ENCODE measurements around the gene RARRES1. TPM values are rescaled to one million over a fixed set of nuclear protein-coding genes. Genes with fewer than 3 reads are reported as not detected.

Gene RARRES1
- total and polyA plus RNA-seq, 2 experiments from 2014 or later = 0.33 to 0.56 TPM

DNA sequence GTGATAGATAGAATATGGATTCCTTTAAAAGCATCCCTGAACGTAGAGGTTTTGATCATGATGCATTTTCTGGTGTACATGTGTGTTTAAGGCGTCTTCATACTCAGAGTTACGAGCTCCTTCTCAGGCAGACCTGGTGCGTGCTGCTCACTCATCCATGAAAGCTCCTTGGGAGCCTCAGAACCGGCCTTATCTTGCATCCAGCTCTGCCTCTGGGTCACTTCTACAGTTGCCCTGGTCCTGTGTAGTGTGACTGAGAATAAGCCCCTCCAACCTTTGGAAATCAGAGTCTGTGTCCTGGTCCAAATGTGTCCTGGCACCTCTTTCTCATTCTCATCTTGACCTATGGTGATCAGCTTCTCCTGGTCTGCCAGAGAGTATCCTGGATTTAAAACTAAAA is 17.3 kb upstream of the RARRES1 start:
- Histone ChIP-seq H3K4me3 (no peak overlapping the region), H3K4me1 (ENCODE audit: low read depth) (no peaks in the 10 kb centered on the region), H3K27me3 (no peaks in the 10 kb centered on the region), H3K36me3 (no peaks in the 10 kb centered on the region), H3K9me3 (ENCODE audit: low read depth) (no peaks in the 10 kb centered on the region), H3K27ac (no peak overlapping the region)
- no peak for DNase-seq (ENCODE audit: low read depth in 1 of 2, low spot score in 1 of 2)
- TF ChIP-seq, protein P1, sequence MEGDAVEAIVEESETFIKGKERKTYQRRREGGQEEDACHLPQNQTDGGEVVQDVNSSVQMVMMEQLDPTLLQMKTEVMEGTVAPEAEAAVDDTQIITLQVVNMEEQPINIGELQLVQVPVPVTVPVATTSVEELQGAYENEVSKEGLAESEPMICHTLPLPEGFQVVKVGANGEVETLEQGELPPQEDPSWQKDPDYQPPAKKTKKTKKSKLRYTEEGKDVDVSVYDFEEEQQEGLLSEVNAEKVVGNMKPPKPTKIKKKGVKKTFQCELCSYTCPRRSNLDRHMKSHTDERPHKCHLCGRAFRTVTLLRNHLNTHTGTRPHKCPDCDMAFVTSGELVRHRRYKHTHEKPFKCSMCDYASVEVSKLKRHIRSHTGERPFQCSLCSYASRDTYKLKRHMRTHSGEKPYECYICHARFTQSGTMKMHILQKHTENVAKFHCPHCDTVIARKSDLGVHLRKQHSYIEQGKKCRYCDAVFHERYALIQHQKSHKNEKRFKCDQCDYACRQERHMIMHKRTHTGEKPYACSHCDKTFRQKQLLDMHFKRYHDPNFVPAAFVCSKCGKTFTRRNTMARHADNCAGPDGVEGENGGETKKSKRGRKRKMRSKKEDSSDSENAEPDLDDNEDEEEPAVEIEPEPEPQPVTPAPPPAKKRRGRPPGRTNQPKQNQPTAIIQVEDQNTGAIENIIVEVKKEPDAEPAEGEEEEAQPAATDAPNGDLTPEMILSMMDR (IDR thresholded peaks at IDR 0.05; ENCODE audit: low read depth, low read length) = no peak

DNA sequence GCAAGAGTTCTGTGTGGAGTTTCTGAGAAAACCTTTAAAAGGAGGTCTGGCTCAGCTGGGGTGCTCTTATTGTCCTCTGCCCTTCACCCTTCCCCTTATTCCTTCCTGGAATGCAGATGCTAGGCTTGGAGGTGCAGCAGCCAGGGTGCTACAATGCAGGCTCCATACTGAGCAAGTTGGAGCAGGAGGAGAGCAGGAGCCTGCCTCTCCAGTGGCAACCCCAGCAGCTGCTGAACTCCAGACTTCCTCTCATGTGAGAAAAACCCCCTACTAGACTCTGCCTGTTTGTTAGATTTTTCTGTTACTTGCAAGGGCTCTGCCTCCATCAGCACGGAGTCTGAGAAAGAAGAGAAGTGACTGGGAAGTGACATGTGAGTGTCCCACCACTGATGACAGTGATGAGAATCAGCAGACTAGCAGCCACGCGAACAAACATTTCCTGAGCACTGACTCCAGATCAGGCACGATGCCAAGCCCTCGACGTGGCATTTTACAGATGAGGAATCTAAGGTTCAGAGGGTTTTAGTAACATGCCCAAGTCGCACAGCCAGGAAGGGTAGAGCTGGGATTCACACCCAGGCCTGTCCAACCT is 16.1 kb upstream of the RARRES1 start:
- H3K27ac ChIP-seq = no peak overlapping the region
- peak in 1 of 2 donors; percentile 63 for DNase-seq (ENCODE audit: low read depth in 1 of 2, low spot score in 1 of 2)
- H3K4me3 ChIP-seq = no peak overlapping the region
- no peaks in the 10 kb centered on the region for H3K4me1 ChIP-seq (ENCODE audit: low read depth)
- TF ChIP-seq, protein P1 (IDR thresholded peaks at IDR 0.05; ENCODE audit: low read depth, low read length) = no peak
- H3K9me3 ChIP-seq (ENCODE audit: low read depth) = no peaks in the 10 kb centered on the region
- H3K36me3 ChIP-seq = no peaks in the 10 kb centered on the region
- no peaks in the 10 kb centered on the region for H3K27me3 ChIP-seq

DNA sequence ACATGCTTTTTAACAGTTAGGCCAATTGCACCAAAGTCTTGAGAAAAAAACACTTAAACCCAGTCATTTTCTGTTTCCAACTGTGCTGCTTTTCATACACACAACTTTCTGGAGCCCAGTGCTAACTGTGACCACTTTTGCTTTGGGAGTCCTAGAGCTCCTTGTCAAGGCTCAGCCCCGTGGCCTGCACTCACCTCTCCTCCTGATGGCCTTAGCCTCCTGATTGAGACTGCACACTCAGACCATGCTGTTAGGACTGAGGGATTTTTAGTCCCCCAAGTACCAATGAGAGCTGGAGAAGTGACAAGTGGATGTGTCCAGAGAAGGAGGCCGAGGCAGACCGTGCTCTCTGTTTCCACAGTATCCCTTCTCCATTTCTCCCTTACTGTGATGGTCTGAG is 15.2 kb upstream of the RARRES1 start:
- H3K4me3 ChIP-seq = no peak overlapping the region
- no peaks in the 10 kb centered on the region for H3K4me1 ChIP-seq (ENCODE audit: low read depth)
- H3K27ac ChIP-seq = no peak overlapping the region
- DNase-seq (ENCODE audit: low read depth in 1 of 2, low spot score in 1 of 2) = no peak
- H3K27me3 ChIP-seq = no peaks in the 10 kb centered on the region
- H3K36me3 ChIP-seq = peaks cover 2% of the 10 kb centered on the region
- H3K9me3 ChIP-seq (ENCODE audit: low read depth) = no peaks in the 10 kb centered on the region
- TF ChIP-seq, protein P1 (IDR thresholded peaks at IDR 0.05; ENCODE audit: low read depth, low read length) = no peak

DNA sequence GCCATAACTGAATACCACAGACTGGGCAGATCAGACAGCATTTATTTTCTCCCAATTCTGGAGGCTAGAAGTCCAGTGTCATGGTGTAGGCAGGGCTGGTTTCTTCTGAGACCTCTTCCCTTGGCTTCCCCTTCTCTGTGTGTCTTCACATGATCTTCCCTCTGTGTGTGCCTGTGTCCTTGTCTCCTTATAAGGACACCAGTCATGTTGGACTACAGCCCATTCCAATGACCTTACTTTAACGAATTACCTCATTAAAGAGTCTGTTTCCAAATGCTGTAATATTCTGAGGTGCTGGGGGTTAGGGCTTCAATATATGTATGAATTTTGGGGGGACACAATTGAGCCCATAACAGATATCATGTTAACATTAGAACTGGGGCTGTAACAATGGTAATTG is 13.3 kb upstream of the RARRES1 start:
- no peak for DNase-seq (ENCODE audit: low read depth in 1 of 2, low spot score in 1 of 2)
- Histone ChIP-seq H3K4me3 (no peak overlapping the region), H3K27me3 (no peaks in the 10 kb centered on the region), H3K27ac (no peak overlapping the region), H3K36me3 (peaks cover 2% of the 10 kb centered on the region), H3K4me1 (ENCODE audit: low read depth) (no peaks in the 10 kb centered on the region), H3K9me3 (ENCODE audit: low read depth) (no peaks in the 10 kb centered on the region)
- TF ChIP-seq, protein P1 (IDR thresholded peaks at IDR 0.05; ENCODE audit: low read depth, low read length) = no peak

DNA sequence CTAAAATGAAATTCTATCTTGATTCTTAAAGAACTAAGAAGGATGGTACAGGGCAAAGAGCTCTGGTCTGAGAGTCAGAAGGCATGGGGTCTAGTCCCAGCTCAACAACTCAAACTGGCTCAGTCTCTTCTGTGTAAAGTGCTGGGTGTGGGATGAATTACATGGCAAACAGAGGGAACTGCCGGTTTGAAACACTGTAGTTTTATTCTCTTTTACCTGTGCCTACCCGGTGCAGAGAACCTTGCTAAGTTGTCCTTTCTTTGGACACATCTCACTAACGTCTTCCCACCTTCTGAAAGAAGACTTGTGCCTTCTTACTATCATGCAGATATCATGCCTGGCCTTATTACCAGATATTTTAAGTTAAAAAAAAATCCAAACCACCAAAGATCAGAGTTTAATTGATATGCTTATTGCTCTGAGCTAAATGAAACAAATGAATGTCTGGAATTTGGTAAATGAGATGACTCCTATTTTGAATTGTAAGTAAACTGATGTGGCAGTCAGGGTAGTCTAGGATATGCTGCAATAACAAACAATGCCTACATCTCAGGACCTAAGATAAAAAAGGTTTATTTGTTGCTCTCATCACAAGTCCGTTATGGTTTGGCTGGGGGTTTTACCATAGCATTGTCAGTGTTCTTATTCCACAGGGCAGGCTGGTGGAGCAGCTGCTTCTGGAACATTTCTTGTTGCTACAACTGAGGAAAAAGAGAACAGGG is 12.5 kb upstream of the RARRES1 start:
- TF ChIP-seq, protein P1 (IDR thresholded peaks at IDR 0.05; ENCODE audit: low read depth, low read length) = no peak
- Histone ChIP-seq H3K27me3 (no peaks in the 10 kb centered on the region), H3K36me3 (peaks cover 2% of the 10 kb centered on the region), H3K27ac (no peak overlapping the region), H3K4me3 (no peak overlapping the region), H3K4me1 (ENCODE audit: low read depth) (no peaks in the 10 kb centered on the region), H3K9me3 (ENCODE audit: low read depth) (no peaks in the 10 kb centered on the region)
- DNase-seq (ENCODE audit: low read depth in 1 of 2, low spot score in 1 of 2) = no peak

All from cardiac muscle cell (in vitro differentiated cells and primary cell).